ENCODE results near the gene SART3. TPM values are rescaled to one million over a fixed set of nuclear protein-coding genes. Genes with fewer than 3 reads are reported as not detected.

SART3 gene
- total and polyA plus RNA-seq, 10 of the 15 experiments (the other 5 are each of a cell fraction or from before 2014, with no cell fraction given) = 8.8 to 179 (median 54.9) TPM

DNA sequence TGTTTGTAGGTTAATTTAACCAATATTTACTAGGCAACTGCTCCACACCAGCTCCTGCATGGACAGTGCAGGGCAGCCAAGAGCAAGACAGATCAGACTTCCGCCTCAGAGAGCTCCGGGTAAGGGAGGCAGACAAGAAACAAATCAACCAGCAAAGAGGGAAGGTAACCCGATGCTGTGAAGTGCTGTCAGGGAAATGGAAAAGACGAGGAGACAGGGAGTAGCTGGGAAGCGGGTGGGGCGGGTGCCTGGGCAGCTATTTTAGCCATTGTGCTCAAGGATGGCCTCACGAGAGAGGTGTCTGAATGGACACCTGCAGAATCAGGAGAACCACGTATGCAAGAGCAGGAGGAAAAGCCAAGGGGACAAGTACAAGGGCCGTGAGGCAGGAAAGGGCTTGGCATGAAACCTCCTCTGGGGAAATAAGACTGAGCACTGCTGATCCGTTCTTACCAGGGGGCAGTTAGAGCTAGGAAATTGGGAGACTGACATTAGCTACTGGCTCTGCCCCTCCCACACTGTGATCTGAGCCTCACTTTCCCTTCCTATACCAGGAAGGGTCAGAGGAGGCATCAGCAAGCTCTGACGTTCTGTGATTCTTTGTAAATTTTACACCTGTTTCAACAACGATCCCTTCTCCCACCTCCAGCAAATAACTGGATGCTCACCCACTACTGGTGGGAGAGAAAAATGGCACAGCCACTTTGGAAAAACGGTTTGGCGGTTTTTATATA, 43.4 kb upstream of the SART3 start:
- CTCF ChIA-PET = interaction anchor here (0.6 to 0.8 kb wide), 2 partner anchors 9 to 15 kb away, joined by 3 to 4 read pairs; no protein-coding TSS in a partner anchor
- H3K9ac ChIP-seq (ENCODE audit: control insufficient read depth, insufficient read depth, low read length) = no peak overlapping the region
- no peaks in the 10 kb centered on the region for H3K79me2 ChIP-seq (ENCODE audit: control insufficient read depth, insufficient read depth, low read length)
- no peaks in the 10 kb centered on the region for H3K36me3 ChIP-seq (ENCODE audit: control insufficient read depth in 2 of 2, insufficient read depth in 2 of 2, low read length in 1 of 2)
- no peak overlapping the region for H2AFZ ChIP-seq (ENCODE audit: control insufficient read depth, low read depth, low read length)
- SMC1A ChIA-PET (ENCODE audit: uncharacterized antibody, unreplicated experiment) = interaction anchor here (1.4 to 1.5 kb wide), 2 partner anchors 9 to 12 kb away, joined by 5 read pairs; no protein-coding TSS in a partner anchor
- BruUV-seq (replicated peaks) = no TSS peak
- H3K27ac ChIP-seq (ENCODE audit: control insufficient read depth, insufficient read depth) = no peak overlapping the region
- H3K4me1 ChIP-seq (ENCODE audit: control insufficient read depth, insufficient read depth, low read length) = peaks cover 5% of the 10 kb centered on the region
- in situ Hi-C loops (cut with MboI) (no loop called here), intact Hi-C loops (cut with micrococcal nuclease; ENCODE audit: unreplicated experiment) (loop anchor here (5.0 kb wide), 1 partner anchor 687 kb away; no protein-coding TSS in a partner anchor)
- no peaks in the 10 kb centered on the region for H4K20me1 ChIP-seq (ENCODE audit: control insufficient read depth, insufficient read depth)
- RAD21 ChIA-PET (ENCODE audit: unreplicated experiment) = no interaction called here
- DNase-seq (ENCODE audit: low read depth, low spot score) (no peak), FAIRE-seq (no peak), ATAC-seq (no peak)
- no peak overlapping the region for H3K4me2 ChIP-seq (ENCODE audit: control insufficient read depth, insufficient read depth)
- TF ChIP-seq NFYB (IDR thresholded peaks at IDR 0.05; ENCODE audit: insufficient read depth, low read depth, low read length) = no peak
- TF ChIP-seq TCF7 (IDR thresholded peaks at IDR 0.05; ENCODE audit: borderline replicate concordance) = no peak
- TF ChIP-seq SREBF2 (IDR thresholded peaks at IDR 0.05; ENCODE audit: low read length) = no peak
- H3K27me3 ChIP-seq (replicated peaks in 1 of 2; ENCODE audit: control insufficient read depth in 2 of 2, insufficient read depth in 2 of 2, low read length in 1 of 2) = no peaks in the 10 kb centered on the region
- H3K9me3 ChIP-seq (replicated peaks; ENCODE audit: control insufficient read depth, insufficient read depth, low read length) = no peaks in the 10 kb centered on the region
- H3K4me3 ChIP-seq = no peak overlapping the region
- POLR2A ChIA-PET = no interaction called here
- 62% methylated on average over 14 of the region's 14 CpGs for WGBS (ENCODE audit: insufficient coverage, insufficient replicate concordance, low lambda C conversion rate, missing lambda C conversion rate)

DNA sequence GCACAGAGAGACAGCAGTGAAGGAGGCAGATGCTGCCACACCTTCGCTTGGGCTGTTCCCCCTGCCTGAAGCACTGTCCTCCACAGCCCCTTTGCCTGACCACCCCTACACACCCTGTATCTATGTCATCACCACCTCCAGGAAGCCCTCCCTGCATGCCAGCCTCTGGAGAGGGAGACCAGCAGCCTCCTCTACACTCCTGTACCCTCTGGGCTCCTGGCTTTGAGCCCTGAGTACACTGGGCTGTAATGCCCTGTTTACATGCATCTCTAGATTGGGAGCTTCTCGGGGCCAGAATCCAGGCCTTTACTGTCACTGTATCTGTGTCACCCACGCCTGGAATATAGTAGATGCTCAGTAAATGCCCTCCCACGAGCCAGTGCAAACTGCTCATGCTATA, 42.8 kb upstream of the SART3 start:
- ATAC-seq (no peak), DNase-seq (ENCODE audit: low read depth, low spot score) (no peak), FAIRE-seq (no peak)
- Histone ChIP-seq H3K4me1 (ENCODE audit: control insufficient read depth, insufficient read depth, low read length) (peaks cover 2% of the 10 kb centered on the region; the same call in 1 of the 2 replicates), H3K79me2 (ENCODE audit: control insufficient read depth, insufficient read depth, low read length) (no peaks in the 10 kb centered on the region), H3K36me3 (ENCODE audit: control insufficient read depth in 2 of 2, insufficient read depth in 2 of 2, low read length in 1 of 2) (no peaks in the 10 kb centered on the region), H3K27ac (ENCODE audit: control insufficient read depth, insufficient read depth) (no peak overlapping the region), H2AFZ (ENCODE audit: control insufficient read depth, low read depth, low read length) (no peak overlapping the region), H3K9me3 (replicated peaks; ENCODE audit: control insufficient read depth, insufficient read depth, low read length) (no peaks in the 10 kb centered on the region), H4K20me1 (ENCODE audit: control insufficient read depth, insufficient read depth) (no peaks in the 10 kb centered on the region), H3K4me3 (no peak overlapping the region), H3K4me2 (ENCODE audit: control insufficient read depth, insufficient read depth) (no peak overlapping the region), H3K27me3 (replicated peaks in 1 of 2; ENCODE audit: control insufficient read depth in 2 of 2, insufficient read depth in 2 of 2, low read length in 1 of 2) (no peaks in the 10 kb centered on the region), H3K9ac (ENCODE audit: control insufficient read depth, insufficient read depth, low read length) (no peak overlapping the region)
- ChIA-PET CTCF (interaction anchor here (0.8 kb wide), 1 partner anchor 14 kb away, joined by 3 read pairs; no protein-coding TSS in a partner anchor), SMC1A (ENCODE audit: uncharacterized antibody, unreplicated experiment) (interaction anchor here (1.4 to 1.5 kb wide), 2 partner anchors 9 to 12 kb away, joined by 5 read pairs; no protein-coding TSS in a partner anchor), POLR2A (no interaction called here), RAD21 (ENCODE audit: unreplicated experiment) (no interaction called here)
- in situ Hi-C loops (cut with MboI) (no loop called here), intact Hi-C loops (cut with micrococcal nuclease; ENCODE audit: unreplicated experiment) (loop anchor here (5.0 kb wide), 1 partner anchor 686 kb away; no protein-coding TSS in a partner anchor)
- no peak for TF ChIP-seq NR2F1 (conservative IDR thresholded peaks at IDR 0.05)
- TF ChIP-seq SUZ12 (IDR thresholded peaks at IDR 0.05; ENCODE audit: unreplicated experiment) = no peak
- TF ChIP-seq, protein P1, sequence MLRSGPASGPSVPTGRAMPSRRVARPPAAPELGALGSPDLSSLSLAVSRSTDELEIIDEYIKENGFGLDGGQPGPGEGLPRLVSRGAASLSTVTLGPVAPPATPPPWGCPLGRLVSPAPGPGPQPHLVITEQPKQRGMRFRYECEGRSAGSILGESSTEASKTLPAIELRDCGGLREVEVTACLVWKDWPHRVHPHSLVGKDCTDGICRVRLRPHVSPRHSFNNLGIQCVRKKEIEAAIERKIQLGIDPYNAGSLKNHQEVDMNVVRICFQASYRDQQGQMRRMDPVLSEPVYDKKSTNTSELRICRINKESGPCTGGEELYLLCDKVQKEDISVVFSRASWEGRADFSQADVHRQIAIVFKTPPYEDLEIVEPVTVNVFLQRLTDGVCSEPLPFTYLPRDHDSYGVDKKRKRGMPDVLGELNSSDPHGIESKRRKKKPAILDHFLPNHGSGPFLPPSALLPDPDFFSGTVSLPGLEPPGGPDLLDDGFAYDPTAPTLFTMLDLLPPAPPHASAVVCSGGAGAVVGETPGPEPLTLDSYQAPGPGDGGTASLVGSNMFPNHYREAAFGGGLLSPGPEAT (IDR thresholded peaks at IDR 0.05; ENCODE audit: low read depth) = no peak
- TF ChIP-seq, protein P2, sequence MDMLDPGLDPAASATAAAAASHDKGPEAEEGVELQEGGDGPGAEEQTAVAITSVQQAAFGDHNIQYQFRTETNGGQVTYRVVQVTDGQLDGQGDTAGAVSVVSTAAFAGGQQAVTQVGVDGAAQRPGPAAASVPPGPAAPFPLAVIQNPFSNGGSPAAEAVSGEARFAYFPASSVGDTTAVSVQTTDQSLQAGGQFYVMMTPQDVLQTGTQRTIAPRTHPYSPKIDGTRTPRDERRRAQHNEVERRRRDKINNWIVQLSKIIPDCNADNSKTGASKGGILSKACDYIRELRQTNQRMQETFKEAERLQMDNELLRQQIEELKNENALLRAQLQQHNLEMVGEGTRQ (IDR thresholded peaks at IDR 0.05; ENCODE audit: borderline replicate concordance, low read depth, low read length) = no peak
- WGBS (ENCODE audit: insufficient coverage, insufficient replicate concordance, low lambda C conversion rate, missing lambda C conversion rate) = 50% methylated on average over 4 of the region's 4 CpGs
- BruUV-seq (replicated peaks) = no TSS peak

Measured in GM12878 (cell line).